GM19438 (cell line): Measurements from ENCODE around the gene DOCK1.

Source experiments
- ATAC-seq: cut with Tn5 transposase; IDR thresholded peaks from one replicate; pipeline ENCODE4 v1.9.1; 2021; ENCODE audit warnings: low read depth; ENCODE audit not compliant: unreplicated experiment

Gene DOCK1

DNA sequence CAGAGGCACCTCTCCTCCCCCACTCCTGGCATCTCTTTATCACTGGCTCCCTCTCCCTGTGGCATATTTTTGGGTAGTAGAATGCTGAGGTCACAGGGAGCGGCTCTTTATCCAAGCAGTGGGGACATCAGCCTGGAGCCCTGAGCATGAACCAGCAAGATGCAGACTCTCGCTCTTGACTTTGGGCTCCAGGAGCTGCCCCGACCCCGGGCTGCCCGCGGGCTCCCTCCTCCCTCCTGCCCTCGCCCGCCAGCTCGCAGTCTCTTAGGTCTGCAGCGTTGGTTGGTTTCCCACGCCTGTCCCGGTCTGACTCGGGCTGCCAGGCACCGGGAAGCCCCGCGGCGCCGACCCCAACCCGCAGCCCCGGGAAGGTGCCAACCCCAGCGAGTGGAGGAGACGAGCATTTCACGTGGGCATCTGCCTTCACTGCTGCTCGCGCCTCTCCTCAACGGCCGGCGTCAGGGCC lies 289.8 kb downstream of the DOCK1 start:
- ATAC-seq, result no peak

DNA sequence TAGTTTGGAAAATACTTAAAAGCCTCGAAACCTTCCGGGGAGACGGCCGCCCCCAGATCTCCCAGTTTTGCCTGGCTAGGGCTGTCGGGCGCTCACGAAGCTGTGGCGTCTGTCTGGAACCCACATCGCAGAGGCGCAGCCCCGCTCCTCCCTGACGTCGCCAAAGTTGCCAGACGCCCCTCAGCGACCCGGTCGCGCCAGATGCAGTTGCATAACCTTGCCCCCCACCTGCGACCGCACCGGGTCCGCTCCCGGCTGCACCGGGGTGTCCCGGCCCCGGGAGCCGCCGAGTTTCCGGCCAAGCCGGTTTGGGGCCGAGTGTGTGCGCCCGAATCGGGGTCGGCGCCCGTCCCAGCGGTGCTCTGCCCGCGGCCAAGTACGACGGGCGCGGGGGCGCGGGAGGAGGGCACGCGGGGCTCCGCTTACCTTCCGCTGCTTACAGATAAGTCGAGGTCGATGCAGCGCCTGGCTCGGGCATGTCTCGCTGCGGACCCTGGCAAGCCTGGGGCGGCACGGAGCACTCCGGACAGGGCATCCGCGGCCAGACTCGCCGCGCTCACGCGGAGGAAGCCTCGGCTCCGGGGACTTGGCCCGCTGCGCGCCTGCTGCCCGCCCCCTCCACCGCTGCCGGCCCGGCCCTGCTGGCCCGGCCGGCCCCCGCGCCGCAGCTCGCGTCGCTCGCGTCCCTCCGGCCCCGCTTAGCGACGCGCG lies 290.5 kb downstream of the DOCK1 start:
- ATAC-seq, result no peak

DNA sequence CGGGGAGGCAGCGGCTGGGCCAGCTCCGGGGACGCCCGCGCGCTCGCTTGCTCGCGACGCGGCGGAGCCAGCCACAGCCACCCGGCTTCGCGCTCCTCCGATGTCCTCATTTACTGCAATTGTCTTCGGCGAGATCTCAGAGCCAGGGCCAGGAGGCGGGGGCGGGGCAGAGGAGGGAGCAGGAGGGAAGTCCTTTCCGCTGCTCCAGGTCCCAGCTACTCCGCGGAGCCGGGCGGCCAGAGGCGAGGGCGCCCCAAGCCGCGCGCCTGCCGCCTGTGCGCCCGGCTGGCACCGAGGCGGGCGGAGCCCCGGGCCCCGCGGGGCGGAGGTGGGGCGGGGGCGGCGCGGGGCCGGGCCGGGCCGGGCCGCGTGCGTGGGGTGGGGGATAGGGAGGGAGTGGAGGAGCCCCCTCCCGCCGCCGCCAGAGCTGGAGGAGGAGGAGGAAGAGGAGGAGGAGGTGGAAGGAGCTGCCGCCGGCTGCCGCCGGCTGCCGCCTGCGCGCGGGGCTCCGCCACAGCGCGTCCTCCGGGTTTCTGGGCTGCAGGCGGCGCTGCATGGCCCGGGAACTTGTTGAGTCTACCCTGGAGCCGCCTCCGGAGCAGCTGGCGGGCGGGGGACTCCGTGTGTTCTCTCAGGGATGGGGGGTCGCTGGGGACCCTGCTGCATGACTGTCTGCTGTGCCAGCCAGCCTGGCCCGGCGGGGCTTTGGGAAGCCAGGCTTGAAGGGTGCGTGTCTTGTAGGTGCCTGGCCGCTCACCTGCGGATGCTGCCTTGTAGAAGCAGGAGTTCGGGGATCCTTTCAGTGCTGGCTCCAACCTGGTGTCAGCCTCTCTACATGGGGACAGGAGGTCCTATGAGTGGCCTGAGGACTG lies 291.3 kb downstream of the DOCK1 start, which contains the start of gene INSYN2A:
TSS of gene INSYN2A (minus strand) at position 310 of the 872 bp plus-strand sequence. CDS start 20,196 bp downstream, outside the sequence.
- no peak for ATAC-seq

DNA sequence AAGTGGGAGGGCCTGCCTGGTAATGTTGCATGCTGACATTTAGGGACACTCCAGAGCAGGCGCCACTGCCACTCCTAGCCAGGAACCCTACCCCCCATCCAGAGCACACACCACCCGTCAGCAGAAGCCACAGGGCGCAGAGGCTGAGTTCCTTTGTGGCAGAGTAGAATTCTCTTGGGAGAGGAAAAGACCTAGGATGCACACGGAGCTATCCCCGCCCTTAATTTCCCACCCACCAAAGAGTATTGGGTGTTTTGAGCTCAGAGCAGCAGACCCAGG lies 291.9 kb downstream of the DOCK1 start:
- no peak for ATAC-seq

DNA sequence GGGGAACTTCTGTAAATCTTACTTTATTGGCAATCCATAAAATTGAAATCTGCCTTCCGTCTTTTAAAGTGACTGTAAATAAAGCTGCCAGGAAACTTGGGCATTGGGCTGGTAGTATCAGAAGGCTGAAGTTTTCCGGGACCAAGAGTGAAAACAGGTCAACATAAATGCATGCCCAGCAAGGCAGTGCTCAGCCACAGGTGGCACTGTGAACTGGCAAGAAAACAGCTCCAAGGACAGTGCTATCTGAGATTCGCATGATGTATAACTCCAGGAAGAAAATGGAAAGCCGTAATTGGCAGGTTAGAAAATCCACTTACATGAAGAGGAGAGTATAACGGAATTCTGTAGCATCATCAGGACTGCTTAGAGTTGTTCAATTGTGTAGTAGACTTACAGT lies 293.1 kb downstream of the DOCK1 start:
- ATAC-seq, result no peak

DNA sequence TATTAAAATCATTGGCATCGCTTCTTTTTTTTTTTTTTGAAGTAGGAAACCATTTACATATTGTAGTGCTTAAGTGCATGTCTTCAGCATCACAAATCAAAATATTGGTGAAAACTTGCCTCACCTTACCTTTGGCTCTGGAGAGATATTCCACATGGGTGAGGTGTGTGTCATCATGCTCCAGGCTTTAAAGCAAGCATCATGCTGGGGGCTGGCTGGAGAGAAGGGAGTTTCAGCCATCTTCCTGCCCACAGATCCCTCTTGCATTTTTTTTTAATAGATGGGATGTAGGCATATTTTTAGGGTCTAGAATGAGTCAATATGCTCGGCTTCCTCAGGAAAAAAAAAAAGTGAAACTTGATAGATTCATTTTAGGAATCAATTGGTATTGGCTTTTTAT lies 293.5 kb downstream of the DOCK1 start:
- no peak for ATAC-seq

DNA sequence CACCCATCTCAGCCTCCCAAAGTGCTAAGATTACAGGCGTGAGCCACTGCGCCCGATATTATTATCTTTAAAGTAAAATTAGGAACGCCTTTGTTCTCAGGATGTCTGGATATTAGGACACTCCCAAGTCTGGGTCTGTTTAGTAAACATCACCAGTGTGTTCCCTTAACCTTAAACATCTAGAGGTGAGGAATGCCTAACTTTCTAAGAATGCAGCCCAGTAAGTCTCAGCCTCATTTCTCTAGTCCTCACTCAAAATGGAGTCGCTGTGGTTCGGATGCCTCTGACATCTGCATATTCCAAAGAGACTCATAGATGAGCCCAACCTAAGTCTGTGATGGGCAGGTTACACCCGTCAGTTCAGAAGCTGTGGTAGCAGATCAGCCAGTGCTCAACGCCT lies 295.4 kb downstream of the DOCK1 start:
- no peak for ATAC-seq

DNA sequence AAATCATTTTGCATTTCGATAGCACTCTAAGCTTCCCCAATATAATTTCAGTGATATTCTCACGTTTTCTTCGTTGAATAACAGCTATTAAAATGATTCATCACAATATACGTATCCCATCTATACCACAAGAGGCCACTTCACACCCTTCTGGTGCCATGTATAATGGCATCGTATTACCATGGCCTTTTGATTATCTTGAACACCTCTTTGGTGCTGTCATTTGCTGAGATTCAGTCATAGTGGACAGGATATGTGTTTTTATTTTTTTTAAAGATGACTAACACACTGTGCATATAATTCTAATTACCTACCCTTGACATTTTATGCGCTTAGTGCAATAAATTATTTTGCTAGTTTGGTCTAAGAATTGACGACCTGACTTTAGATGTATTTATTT lies 297.8 kb downstream of the DOCK1 start:
- no peak for ATAC-seq

DNA sequence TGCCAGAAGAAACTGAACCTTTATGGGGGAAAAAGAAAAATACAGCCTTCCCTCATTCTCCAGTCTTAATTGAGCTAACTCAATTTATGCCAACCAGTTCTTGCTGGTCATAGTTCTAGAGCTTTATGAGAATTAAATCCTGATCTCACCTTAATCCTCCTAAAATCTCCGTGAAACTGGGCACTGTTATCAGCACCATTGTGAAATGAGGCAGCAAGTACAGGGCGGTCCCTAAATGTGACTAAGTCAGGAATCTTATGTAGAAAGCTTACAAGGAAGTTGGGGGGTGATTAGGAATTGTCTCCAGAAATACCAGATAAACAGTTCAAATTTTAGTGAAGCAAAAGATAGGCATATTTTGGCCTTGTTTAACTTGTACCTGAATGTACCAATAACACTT lies 301.9 kb downstream of the DOCK1 start:
- no peak for ATAC-seq

DNA sequence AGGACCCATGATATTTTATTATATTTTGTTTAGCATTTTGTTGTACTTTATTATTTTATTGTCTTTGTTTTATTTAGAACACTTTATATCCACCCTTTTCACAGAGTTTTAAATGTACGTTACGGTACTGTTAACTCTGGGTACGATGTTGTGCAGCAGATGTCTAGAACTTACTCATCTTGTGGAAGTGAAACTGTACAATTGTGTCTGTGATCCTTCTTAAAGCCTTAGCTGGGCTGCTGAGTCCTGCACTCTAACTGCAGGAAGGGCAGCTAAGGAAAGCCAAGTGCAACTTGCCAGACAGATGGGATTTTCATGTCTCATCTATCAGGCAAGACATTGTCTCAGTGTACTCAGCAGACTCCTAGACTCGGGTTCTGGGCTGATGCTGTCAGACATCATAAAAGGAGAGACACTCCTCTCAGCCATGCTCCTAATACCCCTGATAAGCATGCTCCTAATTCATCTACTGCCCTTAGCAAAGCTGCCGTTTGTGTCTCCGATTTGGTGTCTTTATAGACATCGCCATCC lies 305.8 kb downstream of the DOCK1 start:
- ATAC-seq, result no peak

DNA sequence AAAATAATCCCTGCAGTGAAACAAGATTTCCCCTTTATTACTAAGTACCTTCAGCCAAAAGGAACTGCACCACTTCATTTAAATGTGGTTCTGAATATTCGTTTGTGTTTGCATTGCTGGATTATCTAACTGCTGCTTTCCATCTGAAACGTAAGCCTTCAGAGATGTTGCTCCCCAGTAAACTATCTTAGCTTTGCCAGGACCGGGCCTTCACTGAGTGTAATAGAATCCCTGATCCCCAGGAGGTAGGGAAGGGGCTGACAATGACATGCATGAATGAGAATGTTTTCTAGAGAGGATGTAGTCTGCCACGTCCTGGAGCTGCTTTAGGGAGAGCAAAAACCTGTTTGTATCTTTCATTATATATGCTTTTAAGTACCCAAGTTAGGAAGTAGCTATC lies 310.6 kb downstream of the DOCK1 start:
- ATAC-seq, result no peak

DNA sequence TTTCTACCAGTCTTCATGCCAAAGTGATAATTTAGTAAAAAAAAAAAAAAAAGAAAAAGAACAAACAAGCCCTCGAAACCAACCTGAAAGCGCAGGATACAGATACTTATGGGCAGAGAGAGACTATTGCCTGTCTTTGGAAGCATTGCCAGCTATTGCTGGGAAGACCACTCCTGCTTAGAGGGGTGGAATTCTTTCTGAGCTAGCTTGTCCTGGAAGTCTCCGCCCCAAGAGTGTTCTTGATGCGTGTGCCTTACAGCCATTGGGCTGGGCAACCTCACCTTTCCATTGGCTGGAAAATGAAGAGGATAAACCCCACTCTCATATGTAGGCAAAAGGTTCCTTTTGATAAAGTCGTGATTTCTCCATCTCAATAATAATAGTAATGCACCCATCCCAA lies 311.0 kb downstream of the DOCK1 start:
- no peak for ATAC-seq

DNA sequence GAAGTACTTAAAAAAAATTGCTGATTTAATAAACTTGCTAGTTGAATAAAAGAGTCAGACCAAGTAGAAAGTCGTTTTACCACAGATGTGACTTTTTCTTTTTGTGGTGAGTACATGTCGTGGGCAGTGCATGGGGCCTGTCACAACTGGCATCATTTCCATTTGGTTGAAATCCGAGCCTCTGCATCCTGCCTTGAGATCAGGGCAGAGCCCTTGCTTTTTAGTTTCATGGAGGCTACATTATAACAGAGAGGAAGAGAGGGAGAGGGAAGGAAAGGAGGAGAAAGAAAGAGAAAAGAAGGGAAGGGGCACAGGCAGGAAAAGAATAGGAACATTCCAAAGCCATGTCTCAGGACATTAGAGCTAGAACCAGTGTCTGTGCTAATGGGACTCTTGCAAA lies 311.6 kb downstream of the DOCK1 start:
- no peak for ATAC-seq

DNA sequence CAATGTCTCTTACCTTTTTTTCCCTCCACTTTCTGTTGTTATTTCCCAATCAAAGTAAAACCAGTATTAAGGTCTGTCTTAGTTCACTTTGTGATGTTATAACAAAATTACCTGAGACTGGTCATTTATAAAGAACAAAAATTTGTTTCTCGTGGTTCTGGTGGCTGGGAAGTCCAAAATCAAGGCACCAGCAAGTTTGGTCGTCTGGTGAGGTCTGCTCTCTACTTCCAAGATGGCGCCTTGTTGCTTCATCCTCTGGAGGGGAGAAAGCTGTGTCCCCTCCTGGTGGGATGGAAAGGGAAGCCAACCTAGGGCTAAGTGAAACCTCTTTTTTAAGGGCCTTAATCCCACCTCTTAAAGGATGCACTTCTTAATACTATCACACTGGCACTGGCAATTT lies 313.4 kb downstream of the DOCK1 start:
- ATAC-seq, result no peak

DNA sequence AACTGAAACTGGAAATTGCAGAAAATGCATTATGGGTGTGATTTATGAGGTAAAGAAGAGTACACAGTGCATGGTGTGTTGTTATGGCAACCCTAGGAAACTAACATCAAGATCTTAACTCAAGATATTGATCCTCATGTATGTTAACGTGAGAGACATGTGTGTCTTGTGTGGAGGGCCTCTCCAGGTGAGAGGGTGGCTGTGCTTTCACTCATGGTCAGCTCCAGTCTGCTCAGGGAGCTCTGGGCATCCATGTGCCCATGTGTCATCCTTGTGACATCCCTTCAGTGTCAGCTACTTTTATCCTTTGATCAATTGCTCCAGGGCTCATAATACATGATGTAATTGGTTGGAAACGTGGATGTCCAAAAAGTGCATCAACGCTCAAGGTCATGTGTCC lies 316.1 kb downstream of the DOCK1 start:
- no peak for ATAC-seq

DNA sequence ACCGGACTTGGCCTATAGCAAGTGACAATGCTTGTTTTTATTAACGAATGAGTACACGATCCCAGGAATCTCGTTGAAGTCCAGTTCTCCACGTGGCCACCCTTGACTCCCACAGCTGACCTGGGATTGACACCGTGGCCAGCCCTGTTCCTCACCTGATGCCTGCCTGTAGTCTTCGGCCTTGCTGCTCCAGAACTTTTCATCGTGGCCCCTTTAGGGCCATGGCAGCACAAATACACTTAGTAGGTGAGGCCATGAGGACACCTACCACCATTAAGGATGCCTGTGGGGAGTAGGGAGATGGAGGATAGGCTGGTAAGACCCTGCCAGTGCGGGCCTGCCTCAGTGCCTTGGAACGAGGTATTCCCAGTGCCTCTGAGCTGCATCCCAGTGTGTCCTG lies 321.8 kb downstream of the DOCK1 start:
- ATAC-seq, result no peak

DNA sequence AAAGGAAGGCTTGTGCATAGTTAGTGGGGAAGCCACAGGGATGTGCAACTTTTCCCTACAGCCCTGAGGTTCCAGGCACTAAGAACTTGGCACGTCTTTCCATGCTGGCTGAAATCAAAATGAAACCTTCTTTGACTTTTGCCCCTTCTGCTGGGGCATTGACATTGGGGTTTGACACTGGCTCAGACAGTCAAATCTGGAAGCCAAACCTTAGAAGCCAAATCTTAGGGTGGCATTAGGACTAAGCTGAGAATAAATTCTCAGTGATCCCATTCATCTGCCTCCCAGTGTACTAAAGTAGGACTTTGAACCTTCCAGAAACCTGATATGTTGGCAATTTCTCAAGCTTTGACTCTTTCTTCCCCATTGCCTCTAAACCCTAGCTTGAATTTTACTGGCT lies 322.4 kb downstream of the DOCK1 start:
- no peak for ATAC-seq

DNA sequence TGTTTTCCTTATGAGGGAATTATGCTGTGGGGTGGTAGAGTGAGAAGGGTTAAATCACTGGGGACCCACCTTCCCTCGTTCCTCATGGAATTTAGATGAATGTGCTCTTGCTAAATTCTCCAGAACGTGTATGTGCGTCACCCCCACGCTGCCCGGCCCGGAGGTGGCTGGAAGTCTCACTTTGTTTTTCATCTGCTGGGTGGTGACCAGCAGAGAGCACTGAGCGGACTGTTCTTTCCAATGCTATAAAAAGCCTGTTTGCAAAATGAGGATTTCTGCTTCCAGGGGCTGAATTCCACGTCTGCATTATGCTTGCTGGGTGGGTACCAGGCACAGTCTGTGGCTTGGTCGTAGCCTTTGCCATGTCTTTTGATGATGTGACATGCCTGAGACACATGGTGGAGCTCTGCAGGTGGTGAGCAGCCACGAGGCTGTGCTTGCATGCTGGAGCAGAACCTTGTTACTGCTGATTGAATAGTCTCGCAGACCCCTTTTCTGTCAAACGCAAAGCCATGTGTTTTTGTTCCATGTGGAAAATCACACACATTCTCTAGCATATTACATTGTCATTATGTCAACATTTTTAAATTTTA lies 323.1 kb downstream of the DOCK1 start:
- no peak for ATAC-seq

DNA sequence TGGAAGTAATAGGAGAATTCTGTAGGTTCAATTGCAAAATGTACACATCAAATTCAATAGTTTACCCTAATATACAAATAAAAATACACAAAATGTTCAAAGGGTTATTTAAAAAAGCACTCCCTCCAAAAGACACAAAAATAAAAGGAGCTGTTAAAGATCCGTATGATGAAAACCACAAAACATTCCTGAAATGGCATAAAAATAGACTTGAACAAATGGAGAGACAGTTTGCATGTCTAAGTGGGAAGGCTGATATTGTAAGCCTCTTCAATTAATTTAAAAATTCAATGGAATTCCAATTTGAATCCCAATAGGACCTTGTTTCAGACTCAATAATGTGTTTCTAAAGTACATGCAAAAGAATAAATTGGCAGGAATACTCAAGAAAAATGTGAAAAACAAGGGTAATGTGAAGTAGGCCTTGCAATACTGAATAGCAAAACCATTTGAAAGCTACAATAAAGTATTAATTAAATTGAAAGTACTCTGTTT lies 329.1 kb downstream of the DOCK1 start:
- ATAC-seq, result no peak

DNA sequence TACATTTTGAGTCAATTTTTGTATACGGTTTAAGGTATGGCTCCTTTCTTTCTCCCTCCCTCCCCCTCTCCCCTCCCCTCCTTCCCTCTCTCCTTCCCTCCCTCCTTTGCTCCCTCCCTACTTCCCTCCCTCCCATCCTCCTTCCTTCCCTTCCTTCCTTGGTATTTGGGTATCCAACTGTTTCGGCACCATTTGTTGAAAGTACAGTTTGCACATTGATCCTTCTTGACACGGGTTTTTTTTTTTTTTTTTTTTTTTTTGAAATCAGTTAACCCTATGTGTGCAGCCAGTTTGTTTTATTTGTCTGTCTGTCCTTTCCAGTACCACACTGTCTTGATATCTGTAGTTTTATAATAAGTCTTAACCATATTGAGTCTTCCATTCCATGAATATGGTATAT lies 331.0 kb downstream of the DOCK1 start:
- ATAC-seq, result no peak

DNA sequence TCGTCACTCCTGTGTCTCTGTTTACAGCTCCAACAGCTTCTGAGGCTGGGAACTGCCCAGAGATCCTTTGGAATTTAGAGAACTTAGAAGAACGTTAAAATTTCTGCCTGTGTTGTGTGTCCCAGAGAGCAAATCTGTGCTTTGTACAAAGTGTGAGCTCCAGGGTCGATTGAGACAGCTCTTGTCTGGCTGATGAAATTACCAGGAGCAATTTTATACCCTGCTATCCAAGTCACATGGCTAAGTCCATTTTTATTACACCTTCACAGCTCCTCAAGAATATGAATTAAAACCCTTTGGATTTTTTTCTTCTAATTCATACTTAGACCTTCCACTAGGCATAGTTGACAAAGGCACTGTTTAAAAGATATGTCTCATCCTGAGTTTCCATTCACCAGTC lies 337.7 kb downstream of the DOCK1 start:
- no peak for ATAC-seq
